Liver (tissue), 3 donors: ENCODE measurements around the gene CRELD2.

ENCODE experiments used
- ATF3 ChIP-seq: IDR thresholded peaks from 2 replicates; pipeline ENCODE4 v1.6.1; 2016; ENCODE audit warnings: antibody characterized with exemption
- CTCF ChIP-seq: fragments of 150-350 bp; IDR thresholded peaks from 2 replicates; pipeline ENCODE4 v1.5.1; 2017; ENCODE audit warnings: improper control_type of control experiment, low read depth, low read length; ENCODE audit not compliant: missing input control
- EGR1 ChIP-seq, 2 donors: IDR thresholded peaks; 2 replicates each; pipeline ENCODE4 v1.6.1; 2016 to 2018; ENCODE audit warnings: antibody characterized with exemption in 2 of 2, low read depth in 2 of 2
- FOXA1 ChIP-seq: IDR thresholded peaks from 2 replicates; pipeline ENCODE4 v1.6.1; 2016; ENCODE audit warnings: antibody characterized with exemption
- GABPA ChIP-seq, 2 donors: IDR thresholded peaks in 1 of 2; conservative IDR thresholded peaks in 1 of 2; 2 replicates each; pipeline ENCODE4 v1.6.1; 2016; ENCODE audit warnings: antibody characterized with exemption in 2 of 2, mild to moderate bottlenecking in 1 of 2, moderate library complexity in 1 of 2
- HNF4G ChIP-seq: IDR thresholded peaks from 2 replicates; pipeline ENCODE4 v1.6.1; 2016; ENCODE audit warnings: antibody characterized with exemption
- MAX ChIP-seq: IDR thresholded peaks from 2 replicates; pipeline ENCODE4 v1.6.1; 2016; ENCODE audit warnings: antibody characterized with exemption
- NR2F2 ChIP-seq: IDR thresholded peaks from 2 replicates; pipeline ENCODE4 v1.6.1; 2016; ENCODE audit warnings: antibody characterized with exemption
- RAD21 ChIP-seq, 2 donors: IDR thresholded peaks; 2 replicates each; pipeline ENCODE4 v1.6.1; 2016; ENCODE audit warnings: antibody characterized with exemption in 2 of 2, mild to moderate bottlenecking in 2 of 2
- REST ChIP-seq: IDR thresholded peaks from 2 replicates; pipeline ENCODE4 v1.6.1; 2016; ENCODE audit warnings: antibody characterized with exemption, mild to moderate bottlenecking
- SP1 ChIP-seq: IDR thresholded peaks from 2 replicates; pipeline ENCODE4 v1.6.1; 2018; ENCODE audit warnings: antibody characterized with exemption, mild to moderate bottlenecking
- TAF1 ChIP-seq: conservative IDR thresholded peaks from 2 replicates; pipeline ENCODE4 v1.6.1; 2016; ENCODE audit warnings: antibody characterized with exemption, mild to moderate bottlenecking
- YY1 ChIP-seq: IDR thresholded peaks from 2 replicates; pipeline ENCODE4 v1.6.1; 2016; ENCODE audit warnings: antibody characterized with exemption, mild to moderate bottlenecking
- ZBTB33 ChIP-seq: IDR thresholded peaks from 2 replicates; pipeline ENCODE4 v1.6.1; 2016; ENCODE audit warnings: antibody characterized with exemption
- donor health status: healthy.
- donor health status: healthy.

- TF ChIP-seq CTCF (no peak), MAX (no peak), TAF1 (no peak), REST (no peak), RAD21 (IDR thresholded peaks at IDR 0.05) (no peak), FOXA1 (no peak), NR2F2 (no peak), YY1 (no peak), SP1 (no peak), ZBTB33 (no peak), HNF4G (no peak), GABPA (IDR thresholded peaks at IDR 0.05 in 1 of 2, conservative IDR thresholded peaks at IDR 0.05 in 1 of 2) (no peak), EGR1 (IDR thresholded peaks at IDR 0.05; ENCODE audit: low read depth in 2 of 2) (no peak), ATF3 (no peak)
Measured at GRCh38 chr22:49904040-49904369, 14.4 kb upstream of the CRELD2 start.
